Tibial artery (tissue), 4 donors: ENCODE measurements around the gene SSBP2.

Experiments
- DNase-seq, 2 donors: peaks; one replicate each; pipeline ENCODE4 v3.0.0-alpha.2; 2019
- H3K27ac ChIP-seq, 2 donors: fragments of 200-600 bp; sonication (generic) in 1 of 2; 1 replicate in 1 of 2; 2 replicates in 1 of 2; pipeline ENCODE4 v1.5.1; 2018 to 2019; ENCODE audit warnings: mild to moderate bottlenecking in 1 of 2
- H3K27me3 ChIP-seq, 2 donors: fragments of 200-600 bp; sonication (generic) in 1 of 2; one replicate each; pipeline versions ENCODE4 v1.5.1 to v1.6.0; 2016 to 2019
- H3K36me3 ChIP-seq, 3 donors: fragments of 200-600 bp; sonication (generic) in 2 of 3; one replicate each; pipeline ENCODE4 v1.5.1; 2016 to 2019; ENCODE audit warnings: mild to moderate bottlenecking in 2 of 3
- H3K4me1 ChIP-seq, 4 donors: fragments of 200-600 bp; sonication (generic) in 2 of 4; 1 replicate in 3 of 4; 2 replicates in 1 of 4; pipeline ENCODE4 v1.5.1; 2016 to 2019
- H3K4me3 ChIP-seq, 2 donors: fragments of 200-600 bp; sonication (generic) in 1 of 2; 1 replicate in 1 of 2; 2 replicates in 1 of 2; pipeline ENCODE4 v1.5.1; 2018 to 2019; ENCODE audit warnings: mild to moderate bottlenecking in 2 of 2
- H3K9me3 ChIP-seq, 3 donors: fragments of 200-600 bp; sonication (generic) in 1 of 3; one replicate each; pipeline ENCODE4 v1.5.1; 2016 to 2019
- intact Hi-C: fragments of 100-400 bp; cut with DNase I; formaldehyde crosslinking; loops from one replicate; pipeline ENCODE4 v1.15.0; 2023; ENCODE audit warnings: low total_unique reads
- TF ChIP-seq, protein P1 (sequence below), 2 experiments: fragments of 200-600 bp in 1 of 2; fragments of 450-650 bp in 1 of 2; IDR thresholded peaks; one replicate each; pipeline ENCODE4 v1.5.1; 2017 to 2019; ENCODE audit warnings: antibody characterized with exemption in 2 of 2, mild to moderate bottlenecking in 1 of 2, moderate library complexity in 1 of 2

SSBP2 gene

DNA sequence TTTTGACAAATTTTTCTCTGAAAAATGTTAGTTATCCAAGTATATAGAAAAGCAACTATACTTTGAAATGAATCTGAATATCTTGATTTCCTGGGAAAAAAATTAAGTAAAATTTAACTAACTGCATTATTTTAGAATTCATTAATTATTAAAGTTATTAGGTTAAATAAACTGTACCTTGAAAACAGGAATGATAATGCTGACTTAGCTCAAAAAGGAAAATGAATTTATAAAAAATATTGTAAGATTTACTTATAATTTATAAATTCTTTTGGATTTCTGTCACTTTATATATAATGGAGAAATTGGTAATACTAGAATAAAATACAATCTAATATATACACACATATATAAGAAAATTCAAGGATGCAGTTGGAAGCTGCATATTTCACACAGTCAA is 320.9 kb downstream of the SSBP2 start:
- no peaks in the 10 kb centered on the region for H3K27me3 ChIP-seq
- no peak overlapping the region for H3K27ac ChIP-seq
- TF ChIP-seq, protein P1, sequence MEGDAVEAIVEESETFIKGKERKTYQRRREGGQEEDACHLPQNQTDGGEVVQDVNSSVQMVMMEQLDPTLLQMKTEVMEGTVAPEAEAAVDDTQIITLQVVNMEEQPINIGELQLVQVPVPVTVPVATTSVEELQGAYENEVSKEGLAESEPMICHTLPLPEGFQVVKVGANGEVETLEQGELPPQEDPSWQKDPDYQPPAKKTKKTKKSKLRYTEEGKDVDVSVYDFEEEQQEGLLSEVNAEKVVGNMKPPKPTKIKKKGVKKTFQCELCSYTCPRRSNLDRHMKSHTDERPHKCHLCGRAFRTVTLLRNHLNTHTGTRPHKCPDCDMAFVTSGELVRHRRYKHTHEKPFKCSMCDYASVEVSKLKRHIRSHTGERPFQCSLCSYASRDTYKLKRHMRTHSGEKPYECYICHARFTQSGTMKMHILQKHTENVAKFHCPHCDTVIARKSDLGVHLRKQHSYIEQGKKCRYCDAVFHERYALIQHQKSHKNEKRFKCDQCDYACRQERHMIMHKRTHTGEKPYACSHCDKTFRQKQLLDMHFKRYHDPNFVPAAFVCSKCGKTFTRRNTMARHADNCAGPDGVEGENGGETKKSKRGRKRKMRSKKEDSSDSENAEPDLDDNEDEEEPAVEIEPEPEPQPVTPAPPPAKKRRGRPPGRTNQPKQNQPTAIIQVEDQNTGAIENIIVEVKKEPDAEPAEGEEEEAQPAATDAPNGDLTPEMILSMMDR (IDR thresholded peaks at IDR 0.05), result no peak
- peaks cover 0 to 23% (median 6%) of the 10 kb centered on the region in 4 donors for H3K4me1 ChIP-seq
- intact Hi-C loops, result loop anchor here (10.0 kb wide), 4 partner anchors 75 to 795 kb away; no protein-coding TSS in a partner anchor
- no peak overlapping the region for H3K4me3 ChIP-seq
- H3K9me3 ChIP-seq, result no peaks in the 10 kb centered on the region
- peaks cover 0 to 5% (median 0%) of the 10 kb centered on the region in 3 donors for H3K36me3 ChIP-seq
- no peak for DNase-seq

DNA sequence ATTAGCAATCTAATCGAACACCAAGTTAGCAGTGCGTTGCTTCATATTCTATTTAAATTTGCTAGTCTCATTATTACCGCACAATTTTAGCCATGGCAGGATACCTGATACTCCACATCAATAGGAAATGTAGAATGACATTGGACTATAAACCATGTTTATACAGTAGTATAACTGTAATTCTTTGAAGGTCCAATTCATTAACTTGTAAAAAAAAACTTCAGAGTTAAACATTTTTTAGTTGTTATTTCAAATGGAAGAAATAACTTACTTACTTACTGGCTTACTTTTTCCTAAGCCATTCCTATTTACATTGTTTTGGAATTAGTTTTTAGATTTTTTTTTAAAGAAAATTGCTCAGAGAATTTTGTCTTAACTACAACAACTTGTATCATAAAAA is 321.5 kb downstream of the SSBP2 start:
- intact Hi-C loops, result loop anchor here (10.0 kb wide), 4 partner anchors 75 to 795 kb away; no protein-coding TSS in a partner anchor

DNA sequence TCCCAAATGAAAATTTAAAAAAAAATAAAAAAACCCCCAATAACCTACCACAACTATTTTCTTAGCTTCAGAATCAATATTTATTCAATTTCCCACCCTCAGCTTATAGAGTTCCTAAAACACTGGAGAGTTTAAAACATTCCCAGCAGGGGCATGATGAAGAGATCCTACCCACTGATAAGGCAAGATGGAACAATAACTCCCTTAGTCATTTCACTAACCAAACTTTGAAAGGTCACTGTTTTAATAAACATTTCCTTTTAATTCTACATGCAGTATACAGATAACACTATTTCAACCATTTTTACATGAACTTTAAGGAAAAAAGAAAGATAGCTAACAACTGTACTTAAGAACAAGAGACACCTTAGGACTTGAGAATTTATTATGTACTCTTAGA is 322.0 kb downstream of the SSBP2 start:
- no peak for DNase-seq
- TF ChIP-seq, protein P1 (IDR thresholded peaks at IDR 0.05), result no peak
- Histone ChIP-seq H3K36me3 (no peaks in the 10 kb centered on the region), H3K27me3 (no peaks in the 10 kb centered on the region), H3K4me3 (no peak overlapping the region), H3K4me1 (peaks cover 0 to 23% (median 6%) of the 10 kb centered on the region in 4 donors), H3K9me3 (no peaks in the 10 kb centered on the region), H3K27ac (no peak overlapping the region)
- intact Hi-C loops, result loop anchor here (10.0 kb wide), 4 partner anchors 76 to 796 kb away; no protein-coding TSS in a partner anchor

More for the DNA sequence above, 321.5 kb downstream of the SSBP2 start:
- H3K4me1 ChIP-seq, result peaks cover 0 to 23% (median 6%) of the 10 kb centered on the region in 4 donors
- no peaks in the 10 kb centered on the region for H3K27me3 ChIP-seq
- H3K9me3 ChIP-seq, result no peaks in the 10 kb centered on the region
- H3K4me3 ChIP-seq, result no peak overlapping the region
- TF ChIP-seq, protein P1 (IDR thresholded peaks at IDR 0.05), result no peak
- DNase-seq, result no peak
- no peak overlapping the region for H3K27ac ChIP-seq
- no peaks in the 10 kb centered on the region for H3K36me3 ChIP-seq

DNA sequence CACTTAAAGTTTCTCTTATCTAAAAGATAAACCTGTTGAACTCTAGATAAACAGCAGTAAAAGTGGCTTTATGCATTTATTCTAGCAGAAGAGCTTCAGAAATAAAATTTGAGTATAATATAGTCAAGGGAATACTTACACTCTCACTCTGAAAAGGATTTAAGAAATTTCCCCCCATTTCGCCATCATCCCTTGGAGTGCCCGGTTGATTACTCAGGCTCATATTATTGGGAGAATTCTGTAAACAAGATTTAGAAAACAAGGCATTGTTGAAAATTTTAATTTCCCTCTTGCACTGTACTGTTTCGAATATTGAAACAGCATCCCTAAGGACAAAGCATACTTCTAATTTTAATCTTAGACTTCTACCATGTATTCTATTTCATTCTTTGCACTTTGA is 322.5 kb downstream of the SSBP2 start:
- Histone ChIP-seq H3K27me3 (no peaks in the 10 kb centered on the region), H3K4me1 (peaks cover 0 to 23% (median 6%) of the 10 kb centered on the region in 4 donors), H3K4me3 (no peak overlapping the region), H3K36me3 (no peaks in the 10 kb centered on the region), H3K27ac (no peak overlapping the region), H3K9me3 (no peaks in the 10 kb centered on the region)
- intact Hi-C loops, result loop anchor here (10.0 kb wide), 4 partner anchors 76 to 796 kb away; no protein-coding TSS in a partner anchor
- TF ChIP-seq, protein P1 (IDR thresholded peaks at IDR 0.05), result no peak
- no peak for DNase-seq

DNA sequence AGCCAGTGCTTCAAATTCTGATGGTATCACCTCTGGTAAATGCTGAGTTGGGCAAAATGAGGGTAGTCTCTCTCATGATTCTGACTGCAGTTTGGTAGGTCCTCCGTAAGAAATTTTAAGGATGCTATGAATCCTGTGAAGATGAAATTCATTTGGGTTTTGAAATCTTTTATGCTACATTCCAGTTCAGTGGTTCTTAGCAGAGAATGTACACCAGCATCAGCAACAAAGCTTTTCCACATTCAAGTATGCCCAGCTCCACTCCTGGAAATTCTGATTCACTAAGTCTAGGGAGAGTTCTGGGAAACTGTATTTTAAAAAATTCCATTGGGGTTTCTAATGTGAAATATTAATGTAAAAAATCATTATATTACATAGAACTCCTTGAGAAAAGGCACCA is 323.3 kb downstream of the SSBP2 start:
- no peaks in the 10 kb centered on the region for H3K9me3 ChIP-seq
- DNase-seq, result no peak
- H3K27me3 ChIP-seq, result no peaks in the 10 kb centered on the region
- intact Hi-C loops, result loop anchor here (10.0 kb wide), 4 partner anchors 77 to 797 kb away; no protein-coding TSS in a partner anchor
- peaks cover 0 to 23% (median 6%) of the 10 kb centered on the region in 4 donors for H3K4me1 ChIP-seq
- H3K27ac ChIP-seq, result no peak overlapping the region
- TF ChIP-seq, protein P1 (IDR thresholded peaks at IDR 0.05), result no peak
- no peaks in the 10 kb centered on the region for H3K36me3 ChIP-seq
- H3K4me3 ChIP-seq, result no peak overlapping the region
